ENCODE measurements around the gene PTX4. TPM values are rescaled to one million over a fixed set of nuclear protein-coding genes. Genes with fewer than 3 reads are reported as not detected.

PTX4 gene
- polyA plus RNA-seq, 3 donors: 0.19 TPM; not detected in 2

GRCh38 chr16:1519831-1520230, 31.1 kb upstream of the PTX4 start:
- intact Hi-C loops (cut with micrococcal nuclease): no loop called here

GRCh38 chr16:1518626-1519135, 29.9 kb upstream of the PTX4 start:
- no peaks in the 10 kb centered on the region for H3K36me3 ChIP-seq (replicated peaks in 1 of 2; ENCODE audit: control insufficient read depth in 1 of 2, insufficient read depth in 2 of 2, low read length in 2 of 2)
- WGBS (ENCODE audit: insufficient coverage): 97% methylated on average over 16 of the region's 16 CpGs
- no peak for DNase-seq
- no peaks in the 10 kb centered on the region for H3K4me1 Mint-ChIP-seq
- H3K27me3 Mint-ChIP-seq (ENCODE audit: low read depth in 3 of 3): peaks cover 2 to 6% (median 2%) of the 10 kb centered on the region in 3 donors
- no peak overlapping the region for H3K9ac ChIP-seq (ENCODE audit: insufficient read depth, low read length, poor library complexity, severe bottlenecking)
- peaks cover 0 to 9% of the 10 kb centered on the region in 2 donors for H3K9me3 ChIP-seq (replicated peaks in 1 of 2; ENCODE audit: control insufficient read depth in 1 of 2, insufficient read depth in 1 of 2, low read length in 2 of 2)
- peaks cover 6 to 17% (median 12%) of the 10 kb centered on the region in 7 donors for H3K9me3 Mint-ChIP-seq
- no peaks in the 10 kb centered on the region for H3K36me3 Mint-ChIP-seq
- H3K4me3 ChIP-seq (replicated peaks in 1 of 3; ENCODE audit: low read depth in 2 of 3, low read length in 3 of 3): no peak overlapping the region
- H3K4me3 Mint-ChIP-seq: no peak overlapping the region
- H3K79me2 ChIP-seq (ENCODE audit: insufficient read depth, low read length): no peaks in the 10 kb centered on the region
- TF ChIP-seq CTCF (IDR thresholded peaks at IDR 0.05): no peak
- H4K20me1 ChIP-seq (ENCODE audit: insufficient read depth, low read length): no peaks in the 10 kb centered on the region
- no peak overlapping the region for H3K27ac Mint-ChIP-seq
- H3K4me1 ChIP-seq (ENCODE audit: control insufficient read depth in 1 of 2, insufficient read depth in 2 of 2, low read length in 2 of 2): no peaks in the 10 kb centered on the region
- H3K4me2 ChIP-seq (replicated peaks; ENCODE audit: extremely low read depth, low read length, poor library complexity, severe bottlenecking): no peak overlapping the region
- no peak overlapping the region for H3K27ac ChIP-seq (ENCODE audit: low read depth in 1 of 2, low read length in 2 of 2)
- H3K27me3 ChIP-seq (ENCODE audit: control insufficient read depth in 2 of 2, insufficient read depth in 2 of 2, low read length in 2 of 2): no peaks in the 10 kb centered on the region
- no peak overlapping the region for H2AFZ ChIP-seq (ENCODE audit: insufficient read depth, low read depth, low read length, poor library complexity, severe bottlenecking)
- intact Hi-C loops (cut with micrococcal nuclease): no loop called here

More at GRCh38 chr16:1519831-1520230, 31.1 kb upstream of the PTX4 start:
- no peaks in the 10 kb centered on the region for H3K36me3 ChIP-seq (replicated peaks in 1 of 2; ENCODE audit: control insufficient read depth in 1 of 2, insufficient read depth in 2 of 2, low read length in 2 of 2)
- no peak overlapping the region for H3K4me2 ChIP-seq (replicated peaks; ENCODE audit: extremely low read depth, low read length, poor library complexity, severe bottlenecking)
- Mint-ChIP-seq H3K9me3 (peaks cover 0 to 7% (median 3%) of the 10 kb centered on the region in 7 donors), H3K27ac (no peak overlapping the region), H3K36me3 (no peaks in the 10 kb centered on the region), H3K27me3 (ENCODE audit: low read depth in 3 of 3) (peaks cover 2 to 6% (median 2%) of the 10 kb centered on the region in 3 donors), H3K4me1 (no peaks in the 10 kb centered on the region), H3K4me3 (no peak overlapping the region)
- H4K20me1 ChIP-seq (ENCODE audit: insufficient read depth, low read length): no peaks in the 10 kb centered on the region
- whole genome bisulfite sequencing (ENCODE audit: insufficient coverage): 96% methylated on average over 17 of the region's 17 CpGs
- H3K79me2 ChIP-seq (ENCODE audit: insufficient read depth, low read length): no peaks in the 10 kb centered on the region
- H3K27ac ChIP-seq (ENCODE audit: low read depth in 1 of 2, low read length in 2 of 2): no peak overlapping the region
- no peak overlapping the region for H3K4me3 ChIP-seq (replicated peaks in 1 of 3; ENCODE audit: low read depth in 2 of 3, low read length in 3 of 3)
- no peak overlapping the region for H3K9ac ChIP-seq (ENCODE audit: insufficient read depth, low read length, poor library complexity, severe bottlenecking)
- H3K27me3 ChIP-seq (ENCODE audit: control insufficient read depth in 2 of 2, insufficient read depth in 2 of 2, low read length in 2 of 2): no peaks in the 10 kb centered on the region
- no peak for DNase-seq
- no peaks in the 10 kb centered on the region for H3K4me1 ChIP-seq (ENCODE audit: control insufficient read depth in 1 of 2, insufficient read depth in 2 of 2, low read length in 2 of 2)
- no peak overlapping the region for H2AFZ ChIP-seq (ENCODE audit: insufficient read depth, low read depth, low read length, poor library complexity, severe bottlenecking)
- TF ChIP-seq CTCF (IDR thresholded peaks at IDR 0.05): no peak
- no peaks in the 10 kb centered on the region for H3K9me3 ChIP-seq (replicated peaks in 1 of 2; ENCODE audit: control insufficient read depth in 1 of 2, insufficient read depth in 1 of 2, low read length in 2 of 2)

Measured in CD14-positive monocyte (primary cell).